GM23338 (cell line): Measurements from ENCODE around the gene CBFA2T2. TPM values are rescaled to one million over a fixed set of nuclear protein-coding genes. Genes with fewer than 3 reads are reported as not detected.

Source experiments
- ATAC-seq: fragments of 200-7000 bp; cut with Tn5 transposase; 3 replicates; pipeline ENCODE4 v1.9.1; 2020
- DNase-seq: peaks from one replicate; pipeline ENCODE4 v3.0.0-alpha.2; 2015; ENCODE audit warnings: low spot score
- H2AFZ ChIP-seq: fragments of 200-600 bp; sonication (generic); 2 replicates; pipeline ENCODE4 v1.8.0; 2016; ENCODE audit warnings: antibody characterized with exemption, mild to moderate bottlenecking, moderate library complexity
- H3F3A ChIP-seq: fragments of 200-600 bp; sonication (generic); replicated peaks from 2 replicates; pipeline ENCODE4 v1.8.0; 2017; ENCODE audit warnings: antibody characterized with exemption, mixed run types, low read depth
- H3K27ac ChIP-seq: fragments of 200-600 bp; sonication (generic); 2 replicates; pipeline ENCODE4 v1.6.1; 2016; ENCODE audit warnings: low read depth
- H3K27me3 ChIP-seq: fragments of 200-600 bp; sonication (generic); 2 replicates; pipeline ENCODE4 v1.8.0; 2016; ENCODE audit warnings: mild to moderate bottlenecking, mixed run types, moderate library complexity; ENCODE audit not compliant: insufficient read depth
- H3K36me3 ChIP-seq: fragments of 200-600 bp; sonication (generic); 2 replicates; pipeline ENCODE4 v1.8.0; 2016; ENCODE audit warnings: mild to moderate bottlenecking; ENCODE audit not compliant: insufficient read depth
- H3K4me1 ChIP-seq: fragments of 200-600 bp; sonication (generic); 2 replicates; pipeline ENCODE4 v1.8.0; 2016; ENCODE audit warnings: mild to moderate bottlenecking, moderate library complexity; ENCODE audit not compliant: insufficient read depth
- H3K4me2 ChIP-seq: fragments of 200-600 bp; sonication (generic); 2 replicates; pipeline ENCODE4 v1.7.1; 2017; ENCODE audit warnings: mixed run types
- H3K4me3 ChIP-seq: fragments of 200-600 bp; sonication (generic); 2 replicates; pipeline ENCODE4 v1.6.1; 2016; ENCODE audit warnings: mixed run types
- H3K79me2 ChIP-seq: fragments of 200-600 bp; sonication (generic); replicated peaks from 2 replicates; pipeline ENCODE4 v1.8.0; 2017; ENCODE audit warnings: mild to moderate bottlenecking; ENCODE audit not compliant: insufficient read depth
- H3K9me2 ChIP-seq: fragments of 200-600 bp; sonication (generic); 2 replicates; pipeline ENCODE4 v1.8.0; 2017; ENCODE audit not compliant: insufficient read depth
- H4K20me1 ChIP-seq: fragments of 200-600 bp; sonication (generic); replicated peaks from 2 replicates; pipeline ENCODE4 v1.8.0; 2017; ENCODE audit warnings: mild to moderate bottlenecking; ENCODE audit not compliant: insufficient read depth
- H3K27ac Mint-ChIP-seq: 2 replicates; pipeline ENCODE4 v1.8.0; 2020; ENCODE audit warnings: inconsistent platforms, mild to moderate bottlenecking, moderate library complexity, mixed read lengths
- H3K27me3 Mint-ChIP-seq: 3 replicates; pipeline ENCODE4 v1.8.0; 2022; ENCODE audit warnings: low read depth, mild to moderate bottlenecking, moderate library complexity, mixed read lengths, inconsistent platforms; ENCODE audit not compliant: insufficient read depth, poor library complexity
- H3K36me3 Mint-ChIP-seq: 3 replicates; pipeline ENCODE4 v1.8.0; 2021; ENCODE audit warnings: low read depth, mild to moderate bottlenecking, inconsistent platforms, moderate library complexity, mixed read lengths
- H3K4me1 Mint-ChIP-seq: 3 replicates; pipeline ENCODE4 v1.8.0; 2020; ENCODE audit warnings: mild to moderate bottlenecking, inconsistent platforms, mixed read lengths
- H3K4me3 Mint-ChIP-seq: 3 replicates; pipeline ENCODE4 v1.8.0; 2021; ENCODE audit warnings: moderate library complexity, mild to moderate bottlenecking, inconsistent platforms, mixed read lengths
- H3K9me3 Mint-ChIP-seq: 3 replicates; pipeline ENCODE4 v1.8.0; 2020; ENCODE audit warnings: moderate library complexity, mild to moderate bottlenecking, inconsistent platforms, mixed read lengths
- CREB1 ChIP-seq: fragments of 250-450 bp; sonication (Bioruptor Pico); IDR thresholded peaks from 2 replicates; pipeline ENCODE4 v1.5.0; 2020; ENCODE audit warnings: low read depth, mild to moderate bottlenecking, moderate library complexity
- EZH2 ChIP-seq: fragments of 200-600 bp; sonication (generic); IDR thresholded peaks from one replicate; pipeline ENCODE4 v1.8.0; 2017; ENCODE audit warnings: antibody characterized with exemption, mild to moderate bottlenecking, low read depth; ENCODE audit not compliant: unreplicated experiment
- EZH2phosphoT487 ChIP-seq: fragments of 200-600 bp; sonication (generic); IDR thresholded peaks from one replicate; pipeline ENCODE4 v1.8.1; 2018; ENCODE audit warnings: antibody characterized with exemption; ENCODE audit not compliant: unreplicated experiment
- JUNB ChIP-seq: IDR thresholded peaks from one replicate; pipeline ENCODE4 v1.6.1; 2016; ENCODE audit warnings: antibody characterized with exemption; ENCODE audit not compliant: unreplicated experiment
- NANOG ChIP-seq: IDR thresholded peaks from 2 replicates; pipeline ENCODE4 v1.6.1; 2016; ENCODE audit warnings: antibody characterized with exemption, borderline replicate concordance
- POLR2AphosphoS5 ChIP-seq: IDR thresholded peaks from 2 replicates; pipeline ENCODE4 v1.6.1; 2016; ENCODE audit warnings: antibody characterized with exemption, low read depth
- STAT1 ChIP-seq: IDR thresholded peaks from one replicate; pipeline ENCODE4 v1.6.1; 2016; ENCODE audit warnings: antibody characterized with exemption; ENCODE audit not compliant: unreplicated experiment
- ZNF114 ChIP-seq: fragments of 250-450 bp; sonication (Bioruptor Pico); IDR thresholded peaks from 2 replicates; pipeline ENCODE4 v1.5.0; 2020; ENCODE audit warnings: mild to moderate bottlenecking, moderate library complexity
- ZNF331 ChIP-seq: fragments of 250-450 bp; sonication (Bioruptor Pico); IDR thresholded peaks from 2 replicates; pipeline ENCODE4 v1.5.0; 2020; ENCODE audit warnings: low read depth, mild to moderate bottlenecking, moderate library complexity
- polyA plus RNA-seq: library from polyadenylated mRNA; unstranded; fragments of >200 nt; fragmentation: Nextera tagmentation; extraction: Ambion mirVana; gene quantifications from 2 replicates; pipeline ENCODE4 v1.2.1, GENCODE V29; 2016
- total RNA-seq: library from RNA; depleted of rRNA; stranded (reverse); fragments of >200 nt; shearing (Covaris generic); gene quantifications from 2 replicates; pipeline ENCODE4 v1.2.3, GENCODE V29; 2014
- TF ChIP-seq, protein P1 (sequence below): IDR thresholded peaks from one replicate; pipeline ENCODE4 v1.6.1; 2018; ENCODE audit warnings: antibody characterized with exemption; ENCODE audit not compliant: unreplicated experiment
- TF ChIP-seq, protein P2 (sequence below), 2 experiments: fragments of 200-600 bp in 1 of 2; sonication (generic) in 1 of 2; conservative IDR thresholded peaks; 2 replicates each; pipeline versions ENCODE4 v1.5.1 to v1.6.1; 2016 to 2017; ENCODE audit warnings: antibody characterized with exemption in 2 of 2, low read depth in 2 of 2, mild to moderate bottlenecking in 2 of 2, moderate library complexity in 1 of 2
- TF ChIP-seq, protein P3 (sequence below): fragments of 250-450 bp; sonication (Bioruptor Pico); IDR thresholded peaks from 2 replicates; pipeline ENCODE4 v1.5.0; 2020; ENCODE audit warnings: mild to moderate bottlenecking, moderate library complexity
- TF ChIP-seq, protein P4 (sequence below): IDR thresholded peaks from 2 replicates; pipeline ENCODE4 v1.6.1; 2016; ENCODE audit warnings: antibody characterized with exemption

The CBFA2T2 gene
- total and polyA plus RNA-seq, 2 experiments from 2014 or later, result 12.7 to 15.8 TPM

DNA sequence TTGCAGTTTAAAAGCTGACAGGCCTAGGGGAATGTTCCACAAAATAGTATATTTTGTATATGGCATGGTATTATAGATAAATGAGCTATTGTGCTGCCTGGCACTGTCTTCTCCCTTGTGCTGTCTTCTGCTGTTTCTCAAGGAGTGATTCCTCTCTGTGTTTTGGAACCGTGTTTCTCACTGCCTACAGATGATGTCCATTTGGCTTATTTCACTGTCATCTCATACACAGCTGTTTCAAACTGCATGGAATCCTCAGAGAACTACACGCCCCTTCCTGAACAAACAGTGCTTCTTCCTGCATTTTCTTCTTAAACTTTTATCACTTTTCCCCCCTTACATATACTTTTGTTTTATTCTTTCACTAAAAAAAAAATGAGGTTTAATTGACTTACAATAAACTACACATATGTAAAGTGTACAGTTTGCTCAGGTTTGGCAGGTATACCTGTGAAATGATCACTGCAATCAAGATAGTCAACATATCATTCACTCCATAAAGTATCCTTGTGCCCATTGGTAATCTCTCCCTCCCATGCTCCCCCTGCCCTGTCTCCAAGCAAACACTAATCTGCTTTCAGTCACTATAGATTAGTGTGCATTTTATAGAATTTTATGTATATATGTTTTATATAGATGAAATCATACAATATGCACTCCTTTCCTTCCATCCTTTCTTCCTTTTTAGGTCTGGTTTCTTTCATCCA, 43.0 kb downstream of the CBFA2T2 start:
- Mint-ChIP-seq H3K27me3 (no peaks in the 10 kb centered on the region), H3K36me3 (peaks cover 13% of the 10 kb centered on the region), H3K9me3 (peaks cover 17% of the 10 kb centered on the region), H3K4me1 (no peaks in the 10 kb centered on the region), H3K4me3 (no peak overlapping the region), H3K27ac (no peak overlapping the region)
- Histone ChIP-seq H3K36me3 (peaks cover 4% of the 10 kb centered on the region; the same call in 1 of the 2 replicates), H4K20me1 (peaks cover 7% of the 10 kb centered on the region; the same call in 1 of the 2 replicates), H3K4me3 (no peak overlapping the region), H3K27me3 (no peaks in the 10 kb centered on the region), H3F3A (no peaks in the 10 kb centered on the region), H3K4me1 (no peaks in the 10 kb centered on the region), H3K79me2 (no peaks in the 10 kb centered on the region), H3K9me2 (no peaks in the 10 kb centered on the region), H3K4me2 (no peak overlapping the region), H2AFZ (no peak overlapping the region), H3K27ac (no peak overlapping the region)
- TF ChIP-seq, protein P1, sequence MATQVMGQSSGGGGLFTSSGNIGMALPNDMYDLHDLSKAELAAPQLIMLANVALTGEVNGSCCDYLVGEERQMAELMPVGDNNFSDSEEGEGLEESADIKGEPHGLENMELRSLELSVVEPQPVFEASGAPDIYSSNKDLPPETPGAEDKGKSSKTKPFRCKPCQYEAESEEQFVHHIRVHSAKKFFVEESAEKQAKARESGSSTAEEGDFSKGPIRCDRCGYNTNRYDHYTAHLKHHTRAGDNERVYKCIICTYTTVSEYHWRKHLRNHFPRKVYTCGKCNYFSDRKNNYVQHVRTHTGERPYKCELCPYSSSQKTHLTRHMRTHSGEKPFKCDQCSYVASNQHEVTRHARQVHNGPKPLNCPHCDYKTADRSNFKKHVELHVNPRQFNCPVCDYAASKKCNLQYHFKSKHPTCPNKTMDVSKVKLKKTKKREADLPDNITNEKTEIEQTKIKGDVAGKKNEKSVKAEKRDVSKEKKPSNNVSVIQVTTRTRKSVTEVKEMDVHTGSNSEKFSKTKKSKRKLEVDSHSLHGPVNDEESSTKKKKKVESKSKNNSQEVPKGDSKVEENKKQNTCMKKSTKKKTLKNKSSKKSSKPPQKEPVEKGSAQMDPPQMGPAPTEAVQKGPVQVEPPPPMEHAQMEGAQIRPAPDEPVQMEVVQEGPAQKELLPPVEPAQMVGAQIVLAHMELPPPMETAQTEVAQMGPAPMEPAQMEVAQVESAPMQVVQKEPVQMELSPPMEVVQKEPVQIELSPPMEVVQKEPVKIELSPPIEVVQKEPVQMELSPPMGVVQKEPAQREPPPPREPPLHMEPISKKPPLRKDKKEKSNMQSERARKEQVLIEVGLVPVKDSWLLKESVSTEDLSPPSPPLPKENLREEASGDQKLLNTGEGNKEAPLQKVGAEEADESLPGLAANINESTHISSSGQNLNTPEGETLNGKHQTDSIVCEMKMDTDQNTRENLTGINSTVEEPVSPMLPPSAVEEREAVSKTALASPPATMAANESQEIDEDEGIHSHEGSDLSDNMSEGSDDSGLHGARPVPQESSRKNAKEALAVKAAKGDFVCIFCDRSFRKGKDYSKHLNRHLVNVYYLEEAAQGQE, result no peak
- TF ChIP-seq, protein P2, sequence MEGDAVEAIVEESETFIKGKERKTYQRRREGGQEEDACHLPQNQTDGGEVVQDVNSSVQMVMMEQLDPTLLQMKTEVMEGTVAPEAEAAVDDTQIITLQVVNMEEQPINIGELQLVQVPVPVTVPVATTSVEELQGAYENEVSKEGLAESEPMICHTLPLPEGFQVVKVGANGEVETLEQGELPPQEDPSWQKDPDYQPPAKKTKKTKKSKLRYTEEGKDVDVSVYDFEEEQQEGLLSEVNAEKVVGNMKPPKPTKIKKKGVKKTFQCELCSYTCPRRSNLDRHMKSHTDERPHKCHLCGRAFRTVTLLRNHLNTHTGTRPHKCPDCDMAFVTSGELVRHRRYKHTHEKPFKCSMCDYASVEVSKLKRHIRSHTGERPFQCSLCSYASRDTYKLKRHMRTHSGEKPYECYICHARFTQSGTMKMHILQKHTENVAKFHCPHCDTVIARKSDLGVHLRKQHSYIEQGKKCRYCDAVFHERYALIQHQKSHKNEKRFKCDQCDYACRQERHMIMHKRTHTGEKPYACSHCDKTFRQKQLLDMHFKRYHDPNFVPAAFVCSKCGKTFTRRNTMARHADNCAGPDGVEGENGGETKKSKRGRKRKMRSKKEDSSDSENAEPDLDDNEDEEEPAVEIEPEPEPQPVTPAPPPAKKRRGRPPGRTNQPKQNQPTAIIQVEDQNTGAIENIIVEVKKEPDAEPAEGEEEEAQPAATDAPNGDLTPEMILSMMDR (conservative IDR thresholded peaks at IDR 0.05; ENCODE audit: low read depth in 2 of 2), result no peak
- no peak for TF ChIP-seq STAT1
- TF ChIP-seq EZH2phosphoT487, result no peak
- TF ChIP-seq EZH2, result no peak
- TF ChIP-seq, protein P3, sequence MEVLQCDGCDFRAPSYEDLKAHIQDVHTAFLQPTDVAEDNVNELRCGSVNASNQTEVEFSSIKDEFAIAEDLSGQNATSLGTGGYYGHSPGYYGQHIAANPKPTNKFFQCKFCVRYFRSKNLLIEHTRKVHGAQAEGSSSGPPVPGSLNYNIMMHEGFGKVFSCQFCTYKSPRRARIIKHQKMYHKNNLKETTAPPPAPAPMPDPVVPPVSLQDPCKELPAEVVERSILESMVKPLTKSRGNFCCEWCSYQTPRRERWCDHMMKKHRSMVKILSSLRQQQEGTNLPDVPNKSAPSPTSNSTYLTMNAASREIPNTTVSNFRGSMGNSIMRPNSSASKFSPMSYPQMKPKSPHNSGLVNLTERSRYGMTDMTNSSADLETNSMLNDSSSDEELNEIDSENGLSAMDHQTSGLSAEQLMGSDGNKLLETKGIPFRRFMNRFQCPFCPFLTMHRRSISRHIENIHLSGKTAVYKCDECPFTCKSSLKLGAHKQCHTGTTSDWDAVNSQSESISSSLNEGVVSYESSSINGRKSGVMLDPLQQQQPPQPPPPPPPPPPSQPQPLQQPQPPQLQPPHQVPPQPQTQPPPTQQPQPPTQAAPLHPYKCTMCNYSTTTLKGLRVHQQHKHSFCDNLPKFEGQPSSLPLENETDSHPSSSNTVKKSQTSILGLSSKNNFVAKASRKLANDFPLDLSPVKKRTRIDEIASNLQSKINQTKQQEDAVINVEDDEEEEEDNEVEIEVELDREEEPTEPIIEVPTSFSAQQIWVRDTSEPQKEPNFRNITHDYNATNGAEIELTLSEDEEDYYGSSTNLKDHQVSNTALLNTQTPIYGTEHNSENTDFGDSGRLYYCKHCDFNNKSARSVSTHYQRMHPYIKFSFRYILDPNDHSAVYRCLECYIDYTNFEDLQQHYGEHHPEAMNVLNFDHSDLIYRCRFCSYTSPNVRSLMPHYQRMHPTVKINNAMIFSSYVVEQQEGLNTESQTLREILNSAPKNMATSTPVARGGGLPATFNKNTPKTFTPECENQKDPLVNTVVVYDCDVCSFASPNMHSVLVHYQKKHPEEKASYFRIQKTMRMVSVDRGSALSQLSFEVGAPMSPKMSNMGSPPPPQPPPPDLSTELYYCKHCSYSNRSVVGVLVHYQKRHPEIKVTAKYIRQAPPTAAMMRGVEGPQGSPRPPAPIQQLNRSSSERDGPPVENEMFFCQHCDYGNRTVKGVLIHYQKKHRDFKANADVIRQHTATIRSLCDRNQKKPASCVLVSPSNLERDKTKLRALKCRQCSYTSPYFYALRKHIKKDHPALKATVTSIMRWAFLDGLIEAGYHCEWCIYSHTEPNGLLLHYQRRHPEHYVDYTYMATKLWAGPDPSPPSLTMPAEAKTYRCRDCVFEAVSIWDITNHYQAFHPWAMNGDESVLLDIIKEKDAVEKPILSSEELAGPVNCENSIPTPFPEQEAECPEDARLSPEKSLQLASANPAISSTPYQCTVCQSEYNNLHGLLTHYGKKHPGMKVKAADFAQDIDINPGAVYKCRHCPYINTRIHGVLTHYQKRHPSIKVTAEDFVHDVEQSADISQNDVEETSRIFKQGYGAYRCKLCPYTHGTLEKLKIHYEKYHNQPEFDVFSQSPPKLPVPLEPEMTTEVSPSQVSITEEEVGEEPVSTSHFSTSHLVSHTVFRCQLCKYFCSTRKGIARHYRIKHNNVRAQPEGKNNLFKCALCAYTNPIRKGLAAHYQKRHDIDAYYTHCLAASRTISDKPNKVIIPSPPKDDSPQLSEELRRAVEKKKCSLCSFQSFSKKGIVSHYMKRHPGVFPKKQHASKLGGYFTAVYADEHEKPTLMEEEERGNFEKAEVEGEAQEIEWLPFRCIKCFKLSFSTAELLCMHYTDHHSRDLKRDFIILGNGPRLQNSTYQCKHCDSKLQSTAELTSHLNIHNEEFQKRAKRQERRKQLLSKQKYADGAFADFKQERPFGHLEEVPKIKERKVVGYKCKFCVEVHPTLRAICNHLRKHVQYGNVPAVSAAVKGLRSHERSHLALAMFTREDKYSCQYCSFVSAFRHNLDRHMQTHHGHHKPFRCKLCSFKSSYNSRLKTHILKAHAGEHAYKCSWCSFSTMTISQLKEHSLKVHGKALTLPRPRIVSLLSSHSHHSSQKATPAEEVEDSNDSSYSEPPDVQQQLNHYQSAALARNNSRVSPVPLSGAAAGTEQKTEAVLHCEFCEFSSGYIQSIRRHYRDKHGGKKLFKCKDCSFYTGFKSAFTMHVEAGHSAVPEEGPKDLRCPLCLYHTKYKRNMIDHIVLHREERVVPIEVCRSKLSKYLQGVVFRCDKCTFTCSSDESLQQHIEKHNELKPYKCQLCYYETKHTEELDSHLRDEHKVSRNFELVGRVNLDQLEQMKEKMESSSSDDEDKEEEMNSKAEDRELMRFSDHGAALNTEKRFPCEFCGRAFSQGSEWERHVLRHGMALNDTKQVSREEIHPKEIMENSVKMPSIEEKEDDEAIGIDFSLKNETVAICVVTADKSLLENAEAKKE (CRISPR knock-in tag), result no peak
- TF ChIP-seq POLR2AphosphoS5, result no peak
- no peak for TF ChIP-seq NANOG
- TF ChIP-seq JUNB, result no peak
- no peak for TF ChIP-seq ZNF114 (CRISPR knock-in tag)
- TF ChIP-seq CREB1, result no peak
- TF ChIP-seq ZNF331 (CRISPR knock-in tag), result no peak
- TF ChIP-seq, protein P4, sequence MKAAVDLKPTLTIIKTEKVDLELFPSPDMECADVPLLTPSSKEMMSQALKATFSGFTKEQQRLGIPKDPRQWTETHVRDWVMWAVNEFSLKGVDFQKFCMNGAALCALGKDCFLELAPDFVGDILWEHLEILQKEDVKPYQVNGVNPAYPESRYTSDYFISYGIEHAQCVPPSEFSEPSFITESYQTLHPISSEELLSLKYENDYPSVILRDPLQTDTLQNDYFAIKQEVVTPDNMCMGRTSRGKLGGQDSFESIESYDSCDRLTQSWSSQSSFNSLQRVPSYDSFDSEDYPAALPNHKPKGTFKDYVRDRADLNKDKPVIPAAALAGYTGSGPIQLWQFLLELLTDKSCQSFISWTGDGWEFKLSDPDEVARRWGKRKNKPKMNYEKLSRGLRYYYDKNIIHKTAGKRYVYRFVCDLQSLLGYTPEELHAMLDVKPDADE, result no peak
- no peak for DNase-seq
- no peak for ATAC-seq
